Hippocampal formation (tissue), 2 donors: Measurements from ENCODE around the gene SERGEF.

Experiments
- DNase-seq, 2 donors: peaks; one replicate each; lab custom pipeline; 2025; lab: John Stamatoyannopoulos, UW

SERGEF gene

DNA sequence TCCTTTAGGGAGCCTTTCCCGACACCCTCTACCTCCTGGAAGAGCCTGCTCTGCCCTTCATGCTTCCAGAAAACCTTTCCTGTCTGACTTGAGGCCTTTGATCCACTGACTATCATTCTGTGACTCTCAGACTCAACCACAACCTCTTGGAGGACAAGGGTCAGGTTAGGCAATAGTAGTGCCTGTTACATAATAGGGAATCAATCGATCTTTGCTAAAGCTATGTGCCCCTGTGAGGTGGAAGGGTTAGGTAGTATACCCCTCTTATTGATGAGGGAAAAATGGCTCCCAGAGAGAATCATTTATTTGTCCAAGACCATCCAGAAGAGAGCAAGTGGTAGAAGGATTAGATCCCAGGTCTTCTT lies 262.1 kb downstream of the SERGEF start:
- DNase-seq, result no peak

- no peak for DNase-seq
These were observed 262.6 kb downstream of the SERGEF start for GRCh38 chr11:17750013-17750800.

DNA sequence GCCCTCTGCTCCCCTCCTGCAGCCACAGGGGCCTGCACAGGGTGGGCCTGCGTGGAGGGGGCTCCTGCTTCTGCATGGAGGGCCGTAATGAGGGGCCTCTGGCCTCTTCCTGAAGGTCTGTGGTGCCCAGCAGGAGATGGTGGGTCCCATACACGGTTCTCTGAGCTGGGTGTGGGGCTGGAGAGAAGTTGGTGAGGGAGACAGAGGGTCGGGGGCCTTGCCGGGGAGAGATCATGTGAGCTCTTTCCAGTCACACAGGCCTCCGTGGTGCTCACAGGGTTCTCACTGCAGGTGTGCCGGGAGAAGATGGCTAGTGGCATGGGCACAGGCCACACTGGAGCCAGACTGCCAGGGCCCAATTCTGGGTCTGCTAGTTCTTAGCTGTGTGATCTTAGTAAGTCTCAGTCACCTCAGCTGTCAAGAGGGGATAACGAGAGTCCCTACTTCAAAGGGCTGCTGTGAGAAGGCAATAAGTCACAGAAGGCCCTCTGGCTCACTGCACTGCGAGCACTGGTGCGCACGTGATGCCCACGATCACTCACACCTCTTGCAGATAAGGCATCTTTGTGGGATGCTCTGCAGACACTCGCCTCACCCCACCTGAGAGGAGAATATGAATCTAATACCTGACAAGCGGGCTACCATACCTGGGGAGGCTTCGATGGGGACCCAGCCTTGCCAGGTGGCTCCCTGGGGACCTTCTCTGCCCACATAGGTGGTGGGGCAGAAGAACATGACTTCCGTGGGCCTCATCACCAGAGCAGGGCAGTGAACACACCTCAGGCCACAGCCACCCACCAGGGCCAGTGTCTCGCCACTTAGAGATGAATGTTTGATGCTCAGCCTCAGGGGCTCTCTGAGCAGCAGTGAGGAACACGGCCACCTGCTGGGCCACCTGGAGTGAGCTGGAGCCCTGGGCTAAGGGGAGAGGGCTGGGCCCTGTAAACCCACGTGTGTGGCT lies 263.8 kb downstream of the SERGEF start:
- no peak for DNase-seq

GRCh38 chr11:17748044-17748443 lies 264.8 kb downstream of the SERGEF start:
- no peak for DNase-seq

- no peak for DNase-seq
These were observed 265.5 kb downstream of the SERGEF start for GRCh38 chr11:17747131-17747955.

GRCh38 chr11:17746096-17746495 lies 266.8 kb downstream of the SERGEF start:
- no peak for DNase-seq

DNA sequence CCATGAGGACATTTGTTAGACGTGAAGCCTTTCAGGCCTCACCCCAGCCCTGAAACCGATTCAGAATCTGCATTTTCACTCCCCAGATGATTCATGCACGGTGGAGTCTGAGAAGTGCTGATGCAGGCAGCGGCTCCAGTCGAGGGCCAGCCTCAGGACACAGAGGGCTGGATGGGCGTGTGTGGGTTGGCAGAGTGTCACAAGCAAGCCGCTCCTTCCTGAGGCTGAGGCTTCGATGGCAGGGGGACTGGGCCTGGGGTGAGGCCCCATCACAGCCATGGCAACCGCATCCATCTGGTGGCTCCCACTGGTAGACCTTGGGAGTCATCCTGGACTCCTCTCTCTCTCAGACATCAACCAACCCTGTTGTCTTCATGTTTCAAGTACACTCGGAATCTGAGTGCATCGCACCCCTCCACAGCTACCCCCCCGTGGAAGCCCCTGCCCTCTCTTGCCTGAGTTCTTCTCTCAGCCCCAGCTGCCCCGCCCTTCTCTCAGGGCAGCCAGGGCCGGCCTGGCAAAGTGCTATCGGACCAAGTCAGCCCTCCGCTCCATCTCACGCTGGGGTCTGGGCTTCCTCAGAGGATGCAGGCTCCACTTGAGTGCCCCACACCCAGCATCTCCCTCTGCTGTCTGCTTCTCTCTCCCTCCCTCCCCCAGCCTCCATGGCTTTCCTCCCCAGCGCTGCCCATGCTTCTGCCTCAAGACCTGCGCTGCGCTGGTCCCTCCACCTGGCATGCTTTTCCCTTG lies 267.6 kb downstream of the SERGEF start:
- no peak for DNase-seq

- DNase-seq, result no peak
These were observed 268.5 kb downstream of the SERGEF start for GRCh38 chr11:17744151-17744940.

- no peak for DNase-seq
These were observed 269.1 kb downstream of the SERGEF start for GRCh38 chr11:17743808-17744119.

- no peak for DNase-seq
These were observed 269.6 kb downstream of the SERGEF start for GRCh38 chr11:17743026-17743807.

- DNase-seq, result no peak
These were observed 270.8 kb downstream of the SERGEF start for GRCh38 chr11:17742019-17742418.

DNA sequence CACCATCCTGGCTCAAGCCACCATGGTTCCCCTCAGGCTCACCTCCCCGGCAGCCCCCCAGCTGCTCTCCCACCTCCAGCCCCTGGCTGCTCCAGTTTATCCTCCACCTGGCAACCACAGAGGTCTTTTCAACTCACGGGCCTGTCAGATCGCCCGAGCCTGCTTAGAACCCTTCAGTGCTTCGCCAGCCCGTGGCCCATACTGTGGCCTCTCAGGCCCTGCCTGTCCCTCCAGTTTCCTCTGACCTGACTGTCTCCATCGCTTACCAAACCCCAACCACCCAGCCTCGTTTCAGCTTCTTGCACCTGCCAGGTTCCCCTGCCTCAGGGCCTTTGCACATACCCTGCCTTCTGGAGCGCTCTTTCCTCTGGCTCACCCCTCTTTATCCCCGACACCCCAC lies 271.4 kb downstream of the SERGEF start:
- no peak for DNase-seq

DNA sequence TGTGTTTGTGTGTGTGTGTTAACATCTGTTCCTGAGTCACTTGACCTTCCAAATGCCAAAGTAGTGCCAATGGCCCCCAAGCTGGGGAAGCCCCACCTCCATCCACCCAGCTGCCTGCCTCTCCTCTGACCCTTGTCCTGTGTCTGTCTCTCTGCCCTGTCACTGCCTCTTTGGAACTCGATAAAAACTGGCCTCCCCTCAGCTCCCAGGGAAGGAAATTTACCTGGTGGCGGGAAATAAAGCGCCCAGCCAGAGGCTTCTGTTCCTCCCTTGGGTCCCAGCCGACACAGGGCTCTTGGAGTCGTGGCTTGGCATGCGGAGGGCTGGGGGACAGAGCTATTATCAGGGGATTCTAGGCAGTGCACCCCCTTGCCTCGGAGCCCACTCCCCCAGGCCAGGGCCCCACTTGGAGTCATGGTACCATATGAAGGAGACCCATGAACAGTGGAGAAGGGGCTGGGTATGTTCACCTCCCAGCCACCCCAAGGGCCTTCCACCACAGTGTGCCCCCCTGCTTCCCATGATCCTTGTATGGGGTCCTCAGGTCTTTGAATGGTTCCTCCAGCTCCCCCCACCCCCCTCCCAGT lies 272.1 kb downstream of the SERGEF start:
- DNase-seq, result no peak

DNA sequence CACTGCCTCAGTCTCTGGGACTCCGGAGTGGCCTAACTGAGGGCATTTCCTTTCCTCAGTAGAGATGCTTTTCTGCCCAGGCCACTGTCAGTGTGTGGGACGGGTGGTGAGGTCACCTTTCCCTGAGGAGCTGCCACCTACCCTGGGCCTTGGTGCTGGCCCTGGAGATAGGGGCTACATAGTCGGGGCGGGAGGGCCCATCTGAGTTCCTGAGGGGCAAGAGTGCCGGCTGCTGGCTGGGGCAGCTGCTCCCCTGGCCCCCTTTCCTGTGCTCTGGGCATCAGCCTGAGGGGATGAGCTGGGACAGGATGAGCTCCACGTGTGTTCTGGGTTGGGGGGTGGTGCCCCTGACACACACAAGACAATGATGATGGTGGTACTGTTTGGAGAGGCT lies 272.9 kb downstream of the SERGEF start:
- no peak for DNase-seq

DNA sequence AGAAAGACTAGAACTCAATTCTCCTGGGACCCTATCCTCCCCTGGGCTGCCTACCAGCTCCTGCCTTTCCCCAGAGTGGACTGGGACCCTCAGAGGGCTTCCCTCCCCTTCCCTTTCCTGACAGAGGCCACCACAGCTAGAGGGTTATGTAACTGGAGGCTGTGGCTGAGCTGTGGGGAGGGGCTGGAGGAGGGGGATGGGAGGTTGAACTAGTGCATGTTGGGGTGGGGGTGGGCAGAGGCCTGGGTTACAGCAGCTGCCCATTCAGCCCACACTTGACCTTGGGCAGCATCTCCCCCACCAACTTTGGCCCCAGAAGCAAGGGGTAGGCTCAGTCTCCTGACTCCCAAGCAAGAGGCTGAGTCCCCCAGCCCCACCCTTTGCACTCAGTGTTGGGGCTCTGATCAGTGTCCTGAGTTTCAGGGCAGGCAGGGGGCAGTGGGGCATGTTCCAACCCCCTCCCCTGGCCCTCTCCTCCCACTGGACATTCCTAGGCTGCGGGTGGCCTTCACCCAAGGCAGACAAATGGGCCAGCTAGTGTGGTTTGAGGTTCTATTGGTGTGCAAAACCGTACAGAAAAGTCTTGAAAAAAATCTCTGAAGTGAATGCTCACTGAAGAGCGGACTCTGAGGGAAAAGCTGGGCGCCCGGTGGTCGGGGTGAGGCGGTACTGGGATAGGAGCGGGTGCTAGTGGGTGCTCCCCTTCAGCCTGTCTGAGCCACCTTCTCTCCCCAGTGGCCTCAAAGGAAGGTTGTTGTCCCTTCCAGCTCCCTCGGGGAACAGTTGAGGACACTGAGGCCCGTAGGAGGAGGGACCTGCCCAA lies 274.5 kb downstream of the SERGEF start:
- no peak for DNase-seq
